Esophagus (tissue), 2 donors: ENCODE data around the gene NAT16. TPM values are rescaled to one million over a fixed set of nuclear protein-coding genes. Genes with fewer than 3 reads are reported as not detected.

Source experiments
- H3K27ac ChIP-seq, 2 donors: one replicate each; pipeline ENCODE4 v1.5.1; 2013; ENCODE audit warnings: low read depth in 2 of 2, mild to moderate bottlenecking in 2 of 2, inconsistent platforms in 1 of 2, low read length in 1 of 2, moderate library complexity in 1 of 2
- H3K27me3 ChIP-seq, 2 donors: one replicate each; pipeline ENCODE4 v1.6.1; 2013; ENCODE audit warnings: low read length in 2 of 2, control low read depth in 1 of 2, mild to moderate bottlenecking in 1 of 2; ENCODE audit not compliant: insufficient read depth in 2 of 2, control insufficient read depth in 1 of 2
- H3K36me3 ChIP-seq, 2 donors: one replicate each; pipeline ENCODE4 v1.6.1; 2013; ENCODE audit warnings: low read length in 1 of 2; ENCODE audit not compliant: control insufficient read depth in 2 of 2, insufficient read depth in 2 of 2
- H3K4me1 ChIP-seq, 2 donors: one replicate each; pipeline ENCODE4 v1.6.1; 2013; ENCODE audit warnings: low read length in 1 of 2; ENCODE audit not compliant: control insufficient read depth in 2 of 2, insufficient read depth in 2 of 2
- H3K4me3 ChIP-seq, 2 donors: one replicate each; pipeline ENCODE4 v1.5.1; 2013; ENCODE audit warnings: low read length in 2 of 2, mild to moderate bottlenecking in 2 of 2, low read depth in 1 of 2, moderate library complexity in 1 of 2
- H3K9me3 ChIP-seq, 2 donors: one replicate each; pipeline ENCODE4 v1.6.1; 2013; ENCODE audit warnings: mild to moderate bottlenecking in 2 of 2, low read depth in 1 of 2, low read length in 1 of 2, moderate library complexity in 1 of 2; ENCODE audit not compliant: control insufficient read depth in 2 of 2, insufficient read depth in 1 of 2
- WGBS, 2 donors: extraction: QIAGEN DNeasy Blood & Tissue Kit; methylation state at CpG; one replicate each; pipeline ENCODE4 v1.1.7; 2013; 5-methylcytosine and 5-hydroxymethylcytosine counted together
- polyA plus RNA-seq, 2 donors: library from polyadenylated mRNA; stranded (reverse); fragments of 200-250 nt; gene quantifications; one replicate each; pipeline ENCODE4 v1.2.3, GENCODE V29; 2013
- donor health status: healthy with polysubstance abuse.
- donor health status: Bipolar disorder and iron deficiency.

NAT16 gene
- polyA plus RNA-seq, 2 donors, result not detected

GRCh38 chr7:101162551-101163278 lies 17.4 kb downstream of the NAT16 start:
- H3K4me3 ChIP-seq, result peak overlapping the region; percentile 30 to 42
- WGBS, 2 donors, result 2 to 4% methylated on average over 32 to 73 of the region's 74 CpGs

GRCh38 chr7:101161692-101162471 lies 18.2 kb downstream of the NAT16 start:
- WGBS, 2 donors, result 81 to 82% methylated on average over 17 of the region's 17 CpGs
- no peak overlapping the region for H3K4me3 ChIP-seq

More at GRCh38 chr7:101162551-101163278, 17.4 kb downstream of the NAT16 start:
- no peaks in the 10 kb centered on the region for H3K9me3 ChIP-seq
- H3K27ac ChIP-seq, result no peak overlapping the region
- H3K27me3 ChIP-seq, result peaks cover 0 to 9% of the 10 kb centered on the region in 2 donors
- peaks cover 7 to 13% of the 10 kb centered on the region in 2 donors for H3K36me3 ChIP-seq
- H3K4me1 ChIP-seq, result peaks cover 24 to 25% of the 10 kb centered on the region in 2 donors

GRCh38 chr7:101160910-101161309 lies 19.2 kb downstream of the NAT16 start:
- peaks cover 0 to 2% of the 10 kb centered on the region in 2 donors for H3K27me3 ChIP-seq
- H3K27ac ChIP-seq, result no peak overlapping the region

More at GRCh38 chr7:101161692-101162471, 18.2 kb downstream of the NAT16 start:
- H3K27ac ChIP-seq, result no peak overlapping the region
- peaks cover 0 to 4% of the 10 kb centered on the region in 2 donors for H3K27me3 ChIP-seq
- no peaks in the 10 kb centered on the region for H3K9me3 ChIP-seq
- H3K36me3 ChIP-seq, result peaks cover 7 to 17% of the 10 kb centered on the region in 2 donors
- peaks cover 24 to 25% of the 10 kb centered on the region in 2 donors for H3K4me1 ChIP-seq

GRCh38 chr7:101159696-101160674 lies 20.1 kb downstream of the NAT16 start:
- Histone ChIP-seq H3K4me1 (peaks cover 19% of the 10 kb centered on the region in 2 donors), H3K9me3 (no peaks in the 10 kb centered on the region), H3K27me3 (no peaks in the 10 kb centered on the region), H3K36me3 (peaks cover 7 to 17% of the 10 kb centered on the region in 2 donors), H3K4me3 (no peak overlapping the region), H3K27ac (no peak overlapping the region)
- 72 to 79% methylated on average over 31 of the region's 31 CpGs for WGBS, 2 donors

More at GRCh38 chr7:101160910-101161309, 19.2 kb downstream of the NAT16 start:
- H3K9me3 ChIP-seq, result no peaks in the 10 kb centered on the region
- H3K4me3 ChIP-seq, result no peak overlapping the region
- peaks cover 22 to 23% of the 10 kb centered on the region in 2 donors for H3K4me1 ChIP-seq
- peaks cover 7 to 17% of the 10 kb centered on the region in 2 donors for H3K36me3 ChIP-seq

- Histone ChIP-seq H3K4me3 (no peak overlapping the region), H3K27ac (no peak overlapping the region), H3K9me3 (no peaks in the 10 kb centered on the region), H3K27me3 (no peaks in the 10 kb centered on the region), H3K36me3 (peaks cover 7 to 17% of the 10 kb centered on the region in 2 donors), H3K4me1 (peaks cover 0 to 4% of the 10 kb centered on the region in 2 donors)
- 81 to 86% methylated on average over 14 of the region's 14 CpGs for WGBS, 2 donors
Observed at GRCh38 chr7:101156866-101157589, 23.1 kb downstream of the NAT16 start.

GRCh38 chr7:101156277-101156676 lies 23.8 kb downstream of the NAT16 start:
- WGBS, 2 donors, result 80 to 85% methylated on average over 6 of the region's 6 CpGs
- no peaks in the 10 kb centered on the region for H3K27me3 ChIP-seq
- peaks cover 0 to 4% of the 10 kb centered on the region in 2 donors for H3K4me1 ChIP-seq
- no peaks in the 10 kb centered on the region for H3K9me3 ChIP-seq
- peaks cover 7 to 17% of the 10 kb centered on the region in 2 donors for H3K36me3 ChIP-seq
- H3K27ac ChIP-seq, result no peak overlapping the region
- H3K4me3 ChIP-seq, result no peak overlapping the region

GRCh38 chr7:101155303-101155702 lies 24.8 kb downstream of the NAT16 start:
- H3K27ac ChIP-seq, result no peak overlapping the region
- peaks cover 7 to 17% of the 10 kb centered on the region in 2 donors for H3K36me3 ChIP-seq
- H3K9me3 ChIP-seq, result no peaks in the 10 kb centered on the region
- H3K4me3 ChIP-seq, result peak overlapping the region; percentile 70 to 78
- H3K27me3 ChIP-seq, result no peaks in the 10 kb centered on the region
- 42 to 47% methylated on average over 4 of the region's 4 CpGs for WGBS, 2 donors
- peaks cover 0 to 4% of the 10 kb centered on the region in 2 donors for H3K4me1 ChIP-seq

GRCh38 chr7:101154693-101155102 lies 25.4 kb downstream of the NAT16 start:
- Histone ChIP-seq H3K4me3 (peak overlapping the region; percentile 70 to 78), H3K27me3 (no peaks in the 10 kb centered on the region), H3K9me3 (no peaks in the 10 kb centered on the region), H3K36me3 (peaks cover 7 to 13% of the 10 kb centered on the region in 2 donors), H3K4me1 (peaks cover 0 to 4% of the 10 kb centered on the region in 2 donors), H3K27ac (no peak overlapping the region)
- WGBS, 2 donors, result 1% methylated on average over 19 to 34 of the region's 34 CpGs
